Mesenchymal stem cell (in vitro differentiated cells and primary cell): Measurements from ENCODE around the gene C2.
A peak's percentile ranks its signal among the peaks of the same experiment; 100 is the strongest.
"Not testable (repeated sequence)": the region's sequence is repeated elsewhere in the genome, so short reads cannot be mapped to it uniquely, and the experiment has no call there.

ENCODE experiments used
- DNase-seq: peaks from one replicate; pipeline ENCODE4 v3.0.0-alpha.2; 2013
- H2AFZ ChIP-seq: one replicate; pipeline ENCODE4 v1.6.1; 2013; ENCODE audit warnings: low read depth, mild to moderate bottlenecking, control low read depth, inconsistent platforms, low read length, moderate library complexity
- H2AK5ac ChIP-seq: 2 replicates; pipeline ENCODE4 v1.6.1; 2013; ENCODE audit warnings: low read length, moderate library complexity, mild to moderate bottlenecking, inconsistent platforms; ENCODE audit not compliant: severe bottlenecking
- H2BK120ac ChIP-seq: one replicate; pipeline ENCODE4 v1.6.1; 2013; ENCODE audit warnings: low read depth, mild to moderate bottlenecking, inconsistent platforms, low read length, moderate library complexity
- H2BK12ac ChIP-seq, 2 experiments: one replicate each; pipeline ENCODE4 v1.6.1; 2013; ENCODE audit warnings: inconsistent platforms in 2 of 2, low read length in 2 of 2, mild to moderate bottlenecking in 2 of 2, moderate library complexity in 2 of 2, control low read depth in 1 of 2
- H2BK15ac ChIP-seq: one replicate; pipeline ENCODE4 v1.6.1; 2013; ENCODE audit warnings: mild to moderate bottlenecking, low read depth, inconsistent platforms; ENCODE audit not compliant: poor library complexity, severe bottlenecking
- H2BK5ac ChIP-seq: 2 replicates; pipeline ENCODE4 v1.6.1; 2013; ENCODE audit warnings: low read depth, mild to moderate bottlenecking, low read length, control low read depth, inconsistent platforms; ENCODE audit not compliant: poor library complexity, severe bottlenecking
- H3K14ac ChIP-seq, 2 experiments: one replicate each; pipeline ENCODE4 v1.6.1; 2013; ENCODE audit warnings: inconsistent platforms in 2 of 2, low read length in 2 of 2, control low read depth in 1 of 2, mild to moderate bottlenecking in 1 of 2, moderate library complexity in 1 of 2
- H3K18ac ChIP-seq, 2 experiments: one replicate each; pipeline ENCODE4 v1.6.1; 2013; ENCODE audit warnings: inconsistent platforms in 2 of 2, low read length in 2 of 2, control low read depth in 1 of 2, low read depth in 1 of 2, mild to moderate bottlenecking in 1 of 2
- H3K23ac ChIP-seq, 2 experiments: one replicate each; pipeline ENCODE4 v1.6.1; 2013; ENCODE audit warnings: inconsistent platforms in 2 of 2, low read length in 2 of 2, mild to moderate bottlenecking in 2 of 2, moderate library complexity in 2 of 2, control low read depth in 1 of 2
- H3K27ac ChIP-seq: 2 replicates; pipeline ENCODE4 v1.5.1; 2013; ENCODE audit warnings: mild to moderate bottlenecking, moderate library complexity, low read length, control low read depth, inconsistent platforms; ENCODE audit not compliant: poor library complexity, severe bottlenecking
- H3K27me3 ChIP-seq, 2 experiments: 2 replicates each; pipeline versions ENCODE4 v1.6.1 to v1.7.0; 2013; ENCODE audit warnings: low read length in 2 of 2, mild to moderate bottlenecking in 2 of 2, moderate library complexity in 2 of 2, control low read depth in 1 of 2, inconsistent platforms in 1 of 2; ENCODE audit not compliant: control insufficient read depth in 1 of 2, insufficient read depth in 1 of 2
- H3K36me3 ChIP-seq, 2 experiments: 2 replicates each; pipeline versions ENCODE4 v1.6.1 to v1.7.0; 2013; ENCODE audit warnings: low read length in 2 of 2, control low read depth in 1 of 2, inconsistent platforms in 1 of 2, low read depth in 1 of 2, mild to moderate bottlenecking in 1 of 2; ENCODE audit not compliant: insufficient read depth in 2 of 2, control insufficient read depth in 1 of 2
- H3K4ac ChIP-seq, 2 experiments: one replicate each; pipeline ENCODE4 v1.6.1; 2013; ENCODE audit warnings: inconsistent platforms in 2 of 2, low read length in 2 of 2, mild to moderate bottlenecking in 2 of 2, moderate library complexity in 2 of 2, control low read depth in 1 of 2, low read depth in 1 of 2
- H3K4me1 ChIP-seq: 2 replicates; pipeline ENCODE4 v1.6.1; 2013; ENCODE audit warnings: low read depth, low read length, control low read depth; ENCODE audit not compliant: control insufficient read depth, insufficient read depth
- H3K4me2 ChIP-seq: 2 replicates; pipeline ENCODE4 v1.6.1; 2013; ENCODE audit warnings: low read length, mild to moderate bottlenecking, inconsistent platforms; ENCODE audit not compliant: poor library complexity, severe bottlenecking
- H3K4me3 ChIP-seq, 2 experiments: 2 replicates each; pipeline versions ENCODE4 v1.5.1 to v1.7.0; 2013; ENCODE audit warnings: low read length in 2 of 2, mild to moderate bottlenecking in 2 of 2, control low read depth in 1 of 2, low read depth in 1 of 2; ENCODE audit not compliant: insufficient read depth in 1 of 2
- H3K79me1 ChIP-seq: replicated peaks from 2 replicates; pipeline ENCODE4 v1.6.1; 2013; ENCODE audit warnings: mild to moderate bottlenecking, control low read depth, low read length, inconsistent platforms; ENCODE audit not compliant: poor library complexity, severe bottlenecking
- H3K9ac ChIP-seq: 2 replicates; pipeline ENCODE4 v1.7.0; 2013; ENCODE audit warnings: mild to moderate bottlenecking, low read length, moderate library complexity
- H3K9me3 ChIP-seq: 2 replicates; pipeline ENCODE4 v1.7.0; 2013; ENCODE audit warnings: mild to moderate bottlenecking, low read length; ENCODE audit not compliant: control insufficient read depth
- H4K8ac ChIP-seq: one replicate; pipeline ENCODE4 v1.6.1; 2013; ENCODE audit warnings: inconsistent platforms, mild to moderate bottlenecking, low read length, moderate library complexity
- H4K91ac ChIP-seq: one replicate; pipeline ENCODE4 v1.6.1; 2013; ENCODE audit warnings: mild to moderate bottlenecking, low read length, inconsistent platforms
- WGBS: methylation state at CpG from one replicate; pipeline ENCODE4 v1.1.7; 2013; ENCODE audit warnings: mixed read lengths; 5-methylcytosine and 5-hydroxymethylcytosine counted together

The C2 gene

DNA sequence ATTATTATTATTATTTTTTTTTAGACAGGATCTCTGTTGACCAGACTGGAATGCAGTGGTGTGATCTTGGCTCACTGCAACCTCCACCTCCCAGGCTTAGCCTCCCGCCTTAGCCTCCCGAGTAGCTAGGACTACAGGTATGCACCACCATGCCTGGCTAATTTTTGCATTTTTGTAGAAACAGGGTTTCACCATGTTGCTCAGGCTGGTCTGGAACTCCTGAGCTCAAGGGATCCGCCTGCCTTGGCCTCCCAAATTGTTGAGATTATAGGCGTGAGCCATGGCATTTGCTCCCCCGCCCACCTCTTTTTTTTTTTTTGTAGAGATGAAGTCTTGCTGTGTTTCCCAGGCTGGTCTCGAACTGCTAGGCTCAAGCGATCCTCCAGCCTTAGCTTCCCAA is 18.2 kb upstream of the C2 start:
- H3K4me2 ChIP-seq, DNase-seq, H3K4me1 ChIP-seq, H2AFZ ChIP-seq, H4K91ac ChIP-seq, H3K23ac ChIP-seq, H3K14ac ChIP-seq, H3K4me3 ChIP-seq, H2BK120ac ChIP-seq, H4K8ac ChIP-seq, H2BK12ac ChIP-seq, H3K4ac ChIP-seq, H2AK5ac ChIP-seq, H3K18ac ChIP-seq, H2BK5ac ChIP-seq, H3K79me1 ChIP-seq, H2BK15ac ChIP-seq, H3K9me3 ChIP-seq, H3K27ac ChIP-seq, H3K36me3 ChIP-seq: not testable (repeated sequence)
- 92% methylated on average over 7 of the region's 7 CpGs for WGBS
- H3K27me3 ChIP-seq: peaks cover 0 to 15% of the 10 kb centered on the region in 2 experiments
- peak overlapping the region; percentile 65 for H3K9ac ChIP-seq

DNA sequence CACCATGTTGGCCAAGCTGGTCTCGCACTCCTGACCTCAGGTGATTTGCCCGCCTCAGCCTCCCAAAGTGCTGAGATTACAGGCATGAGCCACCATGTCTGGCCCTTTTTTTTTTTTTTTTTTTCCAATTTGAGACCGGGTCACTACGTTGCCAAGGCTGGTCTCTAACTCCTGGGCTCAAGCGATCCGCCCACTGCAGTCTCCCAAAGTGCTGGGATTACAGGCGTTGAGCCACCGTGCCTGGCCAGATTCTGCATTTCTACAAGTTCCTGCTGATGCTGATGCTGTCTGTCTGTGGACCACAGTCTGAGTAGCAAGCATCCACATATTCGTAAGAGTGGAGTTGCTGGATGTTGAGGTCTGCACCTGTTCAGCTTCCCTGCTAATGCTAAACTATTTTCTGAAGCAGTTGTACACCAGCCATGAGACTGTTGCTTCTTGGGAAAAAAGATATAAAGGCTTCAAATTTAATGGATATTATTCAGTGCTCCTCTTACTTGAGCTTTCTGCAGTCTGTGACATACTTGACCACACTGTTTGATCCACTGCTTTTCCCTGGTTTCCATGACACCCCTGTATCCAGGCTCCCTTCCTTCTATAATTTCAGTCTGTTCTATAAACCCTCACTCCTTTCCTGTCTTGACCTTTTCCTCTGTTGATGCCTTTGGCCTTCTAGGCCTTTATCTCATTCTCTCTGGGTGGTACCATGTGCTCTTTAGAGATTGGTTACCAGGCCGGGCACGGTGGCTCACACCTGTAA is 15.5 kb upstream of the C2 start:
- Histone ChIP-seq H4K8ac (no peak overlapping the region), H2BK15ac (no peak overlapping the region), H3K18ac (no peak overlapping the region), H2BK5ac (no peak overlapping the region), H2BK12ac (no peak overlapping the region), H3K27ac (no peak overlapping the region), H3K79me1 (no peaks in the 10 kb centered on the region), H2AFZ (no peak overlapping the region), H3K23ac (no peak overlapping the region), H3K36me3 (no peaks in the 10 kb centered on the region), H2BK120ac (no peak overlapping the region), H3K4me2 (no peak overlapping the region), H3K4me3 (no peak overlapping the region), H3K14ac (no peak overlapping the region), H3K4me1 (peaks cover 4% of the 10 kb centered on the region), H3K9ac (no peak overlapping the region), H4K91ac (no peak overlapping the region), H3K9me3 (no peaks in the 10 kb centered on the region), H2AK5ac (no peak overlapping the region), H3K4ac (no peak overlapping the region), H3K27me3 (no peaks in the 10 kb centered on the region)
- WGBS: 88% methylated on average over 11 of the region's 11 CpGs
- peak; percentile 33 for DNase-seq

DNA sequence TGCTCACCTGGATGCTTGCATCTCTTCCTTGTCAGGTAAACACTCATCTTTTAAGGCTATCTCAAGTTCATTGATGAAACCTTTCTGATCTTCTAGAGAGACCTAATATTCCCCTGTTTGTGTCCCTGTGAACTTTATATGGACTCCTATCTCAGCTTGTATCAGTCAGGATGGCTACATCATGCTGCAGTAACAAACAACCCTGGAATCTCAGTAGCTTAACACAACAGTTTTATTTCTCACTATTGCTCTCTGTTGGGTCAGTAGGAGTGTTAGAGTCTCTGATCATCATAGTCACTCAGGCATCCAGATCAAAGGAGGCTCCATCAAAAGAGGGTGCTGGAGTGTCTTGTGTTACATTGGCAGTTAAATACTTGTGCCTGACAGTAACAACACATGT is 12.2 kb upstream of the C2 start:
- no peak overlapping the region for H2BK5ac ChIP-seq
- H2AK5ac ChIP-seq: no peak overlapping the region
- H2BK120ac ChIP-seq: no peak overlapping the region
- no peak overlapping the region for H3K9ac ChIP-seq
- H3K4me1 ChIP-seq: peaks cover 2% of the 10 kb centered on the region
- no peak overlapping the region for H3K27ac ChIP-seq
- H3K18ac ChIP-seq: no peak overlapping the region
- no peaks in the 10 kb centered on the region for H3K9me3 ChIP-seq
- no peaks in the 10 kb centered on the region for H3K27me3 ChIP-seq
- H2BK12ac ChIP-seq: no peak overlapping the region
- H3K79me1 ChIP-seq: no peaks in the 10 kb centered on the region
- no peak overlapping the region for H3K14ac ChIP-seq
- H4K91ac ChIP-seq: no peak overlapping the region
- no peak overlapping the region for H2BK15ac ChIP-seq
- no peaks in the 10 kb centered on the region for H3K36me3 ChIP-seq
- H3K4me3 ChIP-seq: no peak overlapping the region
- DNase-seq: no peak
- no peak overlapping the region for H4K8ac ChIP-seq
- H3K23ac ChIP-seq: no peak overlapping the region
- no peak overlapping the region for H2AFZ ChIP-seq
- no peak overlapping the region for H3K4ac ChIP-seq
- no peak overlapping the region for H3K4me2 ChIP-seq

DNA sequence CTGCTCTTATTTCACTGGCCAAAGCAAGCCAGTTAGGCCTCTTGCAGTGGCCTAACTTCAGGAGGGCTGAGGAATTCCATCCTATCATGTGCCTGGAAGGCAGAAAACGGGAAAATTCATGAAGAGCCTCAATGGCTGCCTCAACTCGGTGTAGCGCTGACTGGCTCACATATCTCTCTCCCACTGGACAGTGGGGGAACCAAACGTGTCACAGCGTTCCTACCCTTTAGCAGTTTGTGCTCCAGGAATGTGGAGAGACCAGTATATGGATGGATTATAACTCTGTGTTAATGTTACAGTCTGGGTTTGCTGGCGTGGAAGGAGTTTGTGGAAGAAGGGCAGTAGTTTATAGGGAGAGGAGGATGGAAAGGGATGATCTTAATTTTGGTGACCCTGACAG is 11.8 kb upstream of the C2 start:
- Histone ChIP-seq H2AFZ (no peak overlapping the region), H3K4me2 (no peak overlapping the region), H3K4ac (no peak overlapping the region), H4K91ac (no peak overlapping the region), H3K9ac (no peak overlapping the region), H3K79me1 (no peaks in the 10 kb centered on the region), H2BK5ac (no peak overlapping the region), H3K23ac (no peak overlapping the region), H3K14ac (no peak overlapping the region), H3K4me3 (no peak overlapping the region), H3K27me3 (no peaks in the 10 kb centered on the region), H2BK12ac (no peak overlapping the region), H3K18ac (no peak overlapping the region), H3K4me1 (peaks cover 2% of the 10 kb centered on the region), H3K27ac (no peak overlapping the region), H2BK15ac (no peak overlapping the region), H2BK120ac (no peak overlapping the region), H2AK5ac (no peak overlapping the region), H4K8ac (no peak overlapping the region), H3K9me3 (no peaks in the 10 kb centered on the region), H3K36me3 (no peaks in the 10 kb centered on the region)
- WGBS: 84% methylated on average over 6 of the region's 6 CpGs
- no peak for DNase-seq
